ENCODE data around the gene DCTN3. TPM values are rescaled to one million over a fixed set of nuclear protein-coding genes. Genes with fewer than 3 reads are reported as not detected.

Gene DCTN3
- total RNA-seq, 1 donor from 2014 or later = 135 TPM

Other genes with a start within 250 kb of the DCTN3 start
- gene MYORG, start 243.6 kb downstream of the DCTN3 start, total RNA-seq = 6.3 TPM
- 22.9 TPM for gene FAM219A, start 161.9 kb downstream of the DCTN3 start, total RNA-seq
- not detected for gene DNAI1, start 161.7 kb downstream of the DCTN3 start, total RNA-seq
- gene ENHO, start 97.5 kb downstream of the DCTN3 start, total RNA-seq = not detected
- 4.6 TPM for gene CNTFR, start 30.8 kb downstream of the DCTN3 start, total RNA-seq
- gene RPP25L, start 8.4 kb downstream of the DCTN3 start, total RNA-seq = 42.8 TPM
- not detected for gene ARID3C, start 8.6 kb upstream of the DCTN3 start, total RNA-seq
- gene SIGMAR1, start 17.3 kb upstream of the DCTN3 start, total RNA-seq = 20.0 TPM
- 51.5 TPM for gene GALT, start 26.2 kb upstream of the DCTN3 start, total RNA-seq
- gene IL11RA, start 31.7 kb upstream of the DCTN3 start, total RNA-seq = 56.5 TPM
- gene CCL27, start 42.2 kb upstream of the DCTN3 start, total RNA-seq = 0.41 TPM
- 0.69 TPM for gene CCL19, start 70.8 kb upstream of the DCTN3 start, total RNA-seq
- 6.2 TPM for gene CCL21, start 89.6 kb upstream of the DCTN3 start, total RNA-seq